Fibroblast of skin of abdomen (primary cell): ENCODE results near the gene WDR81.
"Not testable (repeated sequence)": the region's sequence is repeated elsewhere in the genome, so short reads cannot be mapped to it uniquely, and the experiment has no call there.

ENCODE experiments used
- DNase-seq: peaks from one replicate; pipeline ENCODE4 v3.0.0-alpha.2; 2013

WDR81 gene

GRCh38 chr17:1730326-1731193, 6.1 kb downstream of the WDR81 start:
- peak; percentile 68 for DNase-seq

GRCh38 chr17:1731194-1731506, 6.6 kb downstream of the WDR81 start:
- DNase-seq = no peak

- DNase-seq = no peak
Measured at GRCh38 chr17:1732241-1732832, 7.8 kb downstream of the WDR81 start.

- no peak for DNase-seq
Measured at GRCh38 chr17:1732833-1733321, 8.4 kb downstream of the WDR81 start.

- DNase-seq = no peak
Measured at GRCh38 chr17:1733759-1734158, 9.3 kb downstream of the WDR81 start.

GRCh38 chr17:1735418-1735817, 10.9 kb downstream of the WDR81 start:
- DNase-seq = no peak

GRCh38 chr17:1735834-1736347, 11.4 kb downstream of the WDR81 start:
- no peak for DNase-seq

GRCh38 chr17:1736348-1737281, 12.1 kb downstream of the WDR81 start:
- DNase-seq = peak; percentile 58

GRCh38 chr17:1737531-1738291, 13.2 kb downstream of the WDR81 start:
- DNase-seq = no peak

GRCh38 chr17:1741899-1742298, 17.4 kb downstream of the WDR81 start:
- not testable (repeated sequence) for DNase-seq

GRCh38 chr17:1742371-1743087, 18.0 kb downstream of the WDR81 start, which contains the start of gene SERPINF2:
Gene SERPINF2, plus strand, starts transcription at chr17:1742871. Its CDS starts 2,125 bp downstream, at chr17:1744996.
- DNase-seq = no peak

- no peak for DNase-seq
Measured at GRCh38 chr17:1743088-1743439, 18.6 kb downstream of the WDR81 start.

GRCh38 chr17:1744551-1745512, 20.3 kb downstream of the WDR81 start:
- no peak for DNase-seq

- no peak for DNase-seq
Measured at GRCh38 chr17:1745513-1746020, 21.1 kb downstream of the WDR81 start.

GRCh38 chr17:1746975-1747543, 22.6 kb downstream of the WDR81 start:
- no peak for DNase-seq

GRCh38 chr17:1750628-1751027, 26.1 kb downstream of the WDR81 start:
- DNase-seq = no peak

- no peak for DNase-seq
Measured at GRCh38 chr17:1752425-1753262, 28.1 kb downstream of the WDR81 start.

GRCh38 chr17:1753767-1754429, 29.4 kb downstream of the WDR81 start:
- DNase-seq = no peak
